Coronary artery (tissue), 2 donors: ENCODE data around the gene ZNF683.
"Not testable (repeated sequence)": the region's sequence is repeated elsewhere in the genome, so short reads cannot be mapped to it uniquely, and the experiment has no call there.

Experiments
- DNase-seq: peaks from one replicate; pipeline ENCODE4 v3.0.0-alpha.2; 2017; ENCODE audit warnings: low spot score
- H3K27ac ChIP-seq, 2 donors: fragments of 200-600 bp; sonication (generic); one replicate each; pipeline ENCODE4 v1.5.1; 2016 to 2019
- H3K4me3 ChIP-seq: fragments of 200-600 bp; sonication (generic); 2 replicates; pipeline ENCODE4 v1.5.1; 2016; ENCODE audit warnings: mild to moderate bottlenecking, moderate library complexity
- TF ChIP-seq, protein P1 (sequence below): fragments of 200-600 bp; sonication (generic); IDR thresholded peaks from one replicate; pipeline ENCODE4 v1.5.1; 2019; ENCODE audit warnings: antibody characterized with exemption

ZNF683 gene

DNA sequence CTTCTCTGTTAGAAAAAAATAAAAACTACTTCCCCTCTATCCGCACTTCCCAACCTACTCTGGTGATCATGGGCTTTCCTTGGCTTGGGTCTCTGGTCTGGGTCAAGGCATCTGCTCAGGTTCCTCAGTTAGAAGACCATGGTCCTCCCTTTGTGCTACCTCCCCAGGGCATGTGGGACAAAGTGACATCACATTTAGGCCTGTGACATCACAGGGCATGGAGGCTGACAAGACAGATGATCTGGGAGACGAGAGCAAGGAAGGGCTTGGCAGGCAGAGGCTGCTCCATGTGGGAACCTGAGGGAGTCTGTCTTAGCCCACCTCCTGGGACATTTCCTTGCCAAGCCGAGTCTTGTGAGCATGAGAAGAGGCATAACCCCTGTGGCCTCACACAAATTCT, at the start of gene ZNF683:
Gene ZNF683 (minus strand): TSS at position 140 of the 400 bp plus-strand sequence. CDS start 4,179 bp downstream, outside the sequence.
- not testable (repeated sequence) for DNase-seq, H3K4me3 ChIP-seq, H3K27ac ChIP-seq

DNA sequence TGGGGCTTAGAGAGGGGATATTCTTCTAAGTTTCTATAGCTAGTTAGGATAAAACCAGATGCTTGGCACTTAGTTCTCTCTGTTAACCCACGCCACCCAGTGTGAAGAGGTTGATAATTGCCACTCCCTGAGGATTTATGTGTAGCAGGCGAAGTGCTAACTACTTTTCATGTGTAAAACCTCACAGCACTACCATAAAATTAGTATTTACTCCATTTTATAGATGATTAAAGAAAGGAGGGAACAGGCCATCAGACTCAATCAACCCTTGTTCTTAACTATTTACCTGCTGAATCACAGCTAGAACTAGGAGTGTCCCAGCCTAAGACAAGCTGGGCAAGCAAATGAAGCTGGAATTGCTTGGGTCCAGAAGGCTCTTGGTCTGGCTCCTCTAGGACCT, 46.9 kb upstream of the ZNF683 start:
- TF ChIP-seq, protein P1, sequence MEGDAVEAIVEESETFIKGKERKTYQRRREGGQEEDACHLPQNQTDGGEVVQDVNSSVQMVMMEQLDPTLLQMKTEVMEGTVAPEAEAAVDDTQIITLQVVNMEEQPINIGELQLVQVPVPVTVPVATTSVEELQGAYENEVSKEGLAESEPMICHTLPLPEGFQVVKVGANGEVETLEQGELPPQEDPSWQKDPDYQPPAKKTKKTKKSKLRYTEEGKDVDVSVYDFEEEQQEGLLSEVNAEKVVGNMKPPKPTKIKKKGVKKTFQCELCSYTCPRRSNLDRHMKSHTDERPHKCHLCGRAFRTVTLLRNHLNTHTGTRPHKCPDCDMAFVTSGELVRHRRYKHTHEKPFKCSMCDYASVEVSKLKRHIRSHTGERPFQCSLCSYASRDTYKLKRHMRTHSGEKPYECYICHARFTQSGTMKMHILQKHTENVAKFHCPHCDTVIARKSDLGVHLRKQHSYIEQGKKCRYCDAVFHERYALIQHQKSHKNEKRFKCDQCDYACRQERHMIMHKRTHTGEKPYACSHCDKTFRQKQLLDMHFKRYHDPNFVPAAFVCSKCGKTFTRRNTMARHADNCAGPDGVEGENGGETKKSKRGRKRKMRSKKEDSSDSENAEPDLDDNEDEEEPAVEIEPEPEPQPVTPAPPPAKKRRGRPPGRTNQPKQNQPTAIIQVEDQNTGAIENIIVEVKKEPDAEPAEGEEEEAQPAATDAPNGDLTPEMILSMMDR = no peak
- DNase-seq = no peak
- H3K27ac ChIP-seq = no peak overlapping the region
- no peak overlapping the region for H3K4me3 ChIP-seq

DNA sequence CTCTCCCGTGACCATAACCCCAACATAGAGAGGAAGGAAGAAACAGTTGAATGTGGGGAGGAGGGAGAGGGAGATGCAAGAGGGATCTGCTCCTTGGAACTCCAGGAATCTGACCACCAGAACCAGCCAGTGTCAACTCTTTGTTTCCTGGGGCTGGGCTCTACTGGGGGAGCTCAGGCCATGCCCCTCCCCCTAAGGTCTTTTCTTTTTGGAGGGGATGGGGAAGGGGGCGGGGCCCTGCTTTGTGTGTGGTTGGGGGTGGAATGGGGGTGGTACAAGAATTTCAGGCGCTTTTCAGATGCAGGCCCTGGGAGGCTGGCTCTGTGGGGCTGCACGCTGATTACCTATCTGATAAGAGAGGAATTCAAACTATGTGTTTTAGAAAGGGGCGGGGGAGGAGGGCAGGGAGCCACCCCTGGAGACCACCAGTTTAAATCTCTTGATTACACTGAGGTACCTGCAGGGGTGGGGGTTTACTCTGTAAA, 46.4 kb upstream of the ZNF683 start:
- TF ChIP-seq, protein P1 = no peak
- Histone ChIP-seq H3K27ac (no peak overlapping the region), H3K4me3 (no peak overlapping the region)
- DNase-seq = no peak

DNA sequence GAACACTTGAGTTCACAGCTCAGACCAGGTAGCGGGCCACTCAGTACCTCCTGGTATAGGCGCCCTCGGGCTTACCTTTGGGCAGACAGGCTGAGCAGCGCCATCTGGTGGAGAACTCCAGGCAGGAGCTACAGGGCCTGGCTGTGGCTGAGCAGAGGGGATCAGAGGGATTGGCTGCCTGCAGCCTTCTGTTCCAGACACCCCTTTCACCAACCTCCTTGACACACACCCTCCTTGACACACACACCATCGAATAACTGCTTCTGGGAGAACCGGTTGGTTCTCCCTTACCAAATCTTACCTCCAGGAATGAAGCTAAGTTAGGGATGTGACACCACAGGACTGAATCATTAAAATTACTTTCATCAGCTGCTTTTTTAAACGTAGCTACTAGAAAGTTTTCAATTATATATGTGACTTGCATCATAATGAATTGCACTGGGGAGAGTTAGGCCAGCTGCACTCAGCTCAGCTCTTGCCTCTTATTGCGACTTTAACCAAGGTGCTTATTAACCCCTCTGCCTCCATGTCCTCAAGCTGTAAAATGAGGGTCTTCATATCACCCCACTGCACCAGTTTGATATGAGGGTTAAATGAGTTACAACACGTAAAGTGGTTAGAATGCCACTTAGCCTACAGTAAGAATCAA, 44.7 kb upstream of the ZNF683 start:
- TF ChIP-seq, protein P1 = peak; percentile 72
- Histone ChIP-seq H3K4me3 (no peak overlapping the region), H3K27ac (no peak overlapping the region)
- no peak for DNase-seq

DNA sequence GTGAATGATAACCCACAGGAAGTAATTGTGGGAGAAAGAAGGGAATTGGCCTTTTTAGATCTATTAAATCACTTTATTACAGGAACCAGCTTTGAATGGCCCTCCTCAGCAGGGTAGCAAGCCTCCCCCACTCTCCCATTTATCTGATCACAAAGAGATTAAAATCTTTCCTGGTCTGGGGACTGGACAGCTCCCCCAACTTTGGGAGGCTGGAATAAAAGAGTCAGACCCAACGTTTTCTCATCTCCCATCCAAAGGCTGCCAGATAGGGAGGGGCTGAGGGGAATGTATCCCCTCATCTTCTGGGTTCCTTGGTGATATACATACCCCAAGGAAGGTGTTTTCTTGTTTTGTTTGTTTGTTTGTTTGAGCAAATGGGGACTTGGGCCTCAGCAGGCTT, 40.5 kb upstream of the ZNF683 start:
- no peak overlapping the region for H3K4me3 ChIP-seq
- no peak overlapping the region for H3K27ac ChIP-seq
- TF ChIP-seq, protein P1 = no peak
- no peak for DNase-seq

DNA sequence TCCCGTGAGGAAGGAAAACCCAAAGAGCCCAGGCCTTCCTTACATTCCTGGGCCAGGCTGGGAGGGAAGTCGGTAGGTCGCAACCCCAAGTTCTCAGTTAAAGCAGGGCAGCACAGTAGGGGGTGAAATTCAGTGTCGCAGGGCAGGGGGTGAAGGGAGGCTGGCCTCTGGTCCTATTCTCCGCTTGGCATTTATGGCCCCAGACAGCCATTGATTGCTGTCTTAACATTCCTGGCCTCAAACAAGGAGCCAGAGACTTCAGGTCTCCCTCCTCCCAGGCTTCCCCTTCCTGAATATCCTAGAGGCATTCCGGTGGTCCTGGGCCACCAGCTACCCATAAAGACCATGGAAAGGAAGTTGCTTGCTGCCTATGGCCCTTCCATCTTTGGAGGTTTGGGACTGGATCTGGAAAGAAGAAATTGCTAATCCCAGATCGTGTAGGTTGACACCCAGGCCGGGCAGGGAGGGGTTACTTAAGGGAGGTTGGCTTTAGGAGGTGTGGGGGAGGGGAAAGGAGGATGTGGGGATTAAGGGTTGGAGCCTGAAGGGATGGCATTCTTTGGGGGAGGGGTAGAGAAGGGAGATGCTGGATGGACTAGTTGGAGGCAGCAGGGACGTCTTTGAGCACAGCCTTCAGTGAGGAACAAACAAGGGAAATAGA, 39.8 kb upstream of the ZNF683 start:
- H3K27ac ChIP-seq = no peak overlapping the region
- DNase-seq = no peak
- H3K4me3 ChIP-seq = no peak overlapping the region
- TF ChIP-seq, protein P1 = no peak

DNA sequence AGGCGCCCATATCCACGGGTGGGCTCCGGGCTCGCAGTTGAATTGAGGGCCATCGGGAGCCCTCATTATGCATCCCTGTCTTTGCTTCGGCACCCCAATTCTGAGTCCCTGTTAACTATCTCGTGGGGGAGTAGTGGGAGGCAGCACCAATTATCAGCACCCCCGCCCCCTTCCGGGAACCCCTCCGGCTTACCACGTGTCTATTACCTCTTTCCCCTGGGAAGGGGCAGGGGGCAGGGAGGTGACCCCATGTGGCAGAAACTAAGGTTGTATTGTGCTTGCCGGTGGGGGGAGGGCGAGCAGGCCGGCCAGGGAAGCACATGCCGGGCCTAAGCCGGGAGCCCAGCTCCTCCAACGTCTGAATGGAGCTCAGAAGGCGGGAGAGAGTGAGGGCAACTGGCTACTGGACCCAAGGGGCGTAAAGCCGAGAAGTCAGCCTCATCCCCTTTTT, 39.1 kb upstream of the ZNF683 start:
- no peak for DNase-seq
- TF ChIP-seq, protein P1 = no peak
- H3K4me3 ChIP-seq = no peak overlapping the region
- H3K27ac ChIP-seq = no peak overlapping the region
